RWPE2 (cell line): Measurements from ENCODE around the gene SLC5A10.
A peak's percentile ranks its signal among the peaks of the same experiment; 100 is the strongest.
"Not testable (repeated sequence)": the region's sequence is repeated elsewhere in the genome, so short reads cannot be mapped to it uniquely, and the experiment has no call there.

Experiments
- ATAC-seq: fragments of 200-7000 bp; cut with Tn5 transposase; 3 replicates; pipeline ENCODE4 v1.9.1; 2021; ENCODE audit warnings: low read depth
- DNase-seq: peaks from one replicate; pipeline ENCODE4 v3.0.0-alpha.2; 2020; ENCODE audit warnings: low spot score
- H3K27ac ChIP-seq: fragments of 450-650 bp; 2 replicates; pipeline ENCODE4 v1.5.1; 2017; ENCODE audit warnings: mild to moderate bottlenecking; ENCODE audit not compliant: poor library complexity, severe bottlenecking
- H3K27me3 ChIP-seq: fragments of 250-450 bp; sonication (Bioruptor Pico); 2 replicates; pipeline ENCODE4 v1.5.1; 2021; ENCODE audit warnings: mild to moderate bottlenecking, moderate library complexity; ENCODE audit not compliant: insufficient read depth, poor library complexity, severe bottlenecking
- H3K36me3 ChIP-seq: fragments of 250-450 bp; sonication (Bioruptor Pico); 2 replicates; pipeline ENCODE4 v1.5.1; 2020; ENCODE audit warnings: low read depth, mild to moderate bottlenecking, moderate library complexity
- H3K4me1 ChIP-seq: fragments of 250-450 bp; sonication (Bioruptor Pico); 2 replicates; pipeline ENCODE4 v1.5.1; 2021; ENCODE audit warnings: mild to moderate bottlenecking, moderate library complexity; ENCODE audit not compliant: insufficient read depth, poor library complexity, severe bottlenecking
- H3K4me3 ChIP-seq: fragments of 250-450 bp; sonication (Bioruptor Pico); 2 replicates; pipeline ENCODE4 v1.5.1; 2021; ENCODE audit warnings: mild to moderate bottlenecking, moderate library complexity; ENCODE audit not compliant: severe bottlenecking
- H3K9me3 ChIP-seq: fragments of 250-450 bp; sonication (Bioruptor Pico); 2 replicates; pipeline ENCODE4 v1.5.1; 2021; ENCODE audit warnings: mild to moderate bottlenecking, moderate library complexity; ENCODE audit not compliant: severe bottlenecking
- TF ChIP-seq, protein P1 (sequence below): fragments of 450-650 bp; IDR thresholded peaks from one replicate; pipeline ENCODE4 v1.5.1; 2017; ENCODE audit warnings: mild to moderate bottlenecking, moderate library complexity; ENCODE audit not compliant: poor library complexity, severe bottlenecking

The SLC5A10 gene

DNA sequence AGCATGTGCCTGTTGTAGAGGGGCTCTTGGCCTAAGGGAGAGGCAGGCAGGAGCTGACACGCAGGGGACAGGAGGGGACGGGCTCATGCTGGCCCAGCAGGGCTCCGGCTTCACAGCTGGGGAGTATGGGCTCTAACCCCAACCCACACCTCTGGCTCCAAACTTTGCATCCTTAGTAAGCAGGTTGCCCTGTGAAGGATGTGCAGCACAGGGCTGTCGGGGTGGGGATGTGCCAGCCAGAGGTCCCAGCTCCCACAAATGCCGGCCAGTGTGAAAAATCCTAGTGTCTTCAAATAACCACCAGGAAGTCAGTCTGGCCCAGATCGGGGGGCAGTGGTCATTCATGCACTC lies 66.6 kb downstream of the SLC5A10 start:
- TF ChIP-seq, protein P1, sequence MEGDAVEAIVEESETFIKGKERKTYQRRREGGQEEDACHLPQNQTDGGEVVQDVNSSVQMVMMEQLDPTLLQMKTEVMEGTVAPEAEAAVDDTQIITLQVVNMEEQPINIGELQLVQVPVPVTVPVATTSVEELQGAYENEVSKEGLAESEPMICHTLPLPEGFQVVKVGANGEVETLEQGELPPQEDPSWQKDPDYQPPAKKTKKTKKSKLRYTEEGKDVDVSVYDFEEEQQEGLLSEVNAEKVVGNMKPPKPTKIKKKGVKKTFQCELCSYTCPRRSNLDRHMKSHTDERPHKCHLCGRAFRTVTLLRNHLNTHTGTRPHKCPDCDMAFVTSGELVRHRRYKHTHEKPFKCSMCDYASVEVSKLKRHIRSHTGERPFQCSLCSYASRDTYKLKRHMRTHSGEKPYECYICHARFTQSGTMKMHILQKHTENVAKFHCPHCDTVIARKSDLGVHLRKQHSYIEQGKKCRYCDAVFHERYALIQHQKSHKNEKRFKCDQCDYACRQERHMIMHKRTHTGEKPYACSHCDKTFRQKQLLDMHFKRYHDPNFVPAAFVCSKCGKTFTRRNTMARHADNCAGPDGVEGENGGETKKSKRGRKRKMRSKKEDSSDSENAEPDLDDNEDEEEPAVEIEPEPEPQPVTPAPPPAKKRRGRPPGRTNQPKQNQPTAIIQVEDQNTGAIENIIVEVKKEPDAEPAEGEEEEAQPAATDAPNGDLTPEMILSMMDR: no peak
- no peak overlapping the region for H3K4me3 ChIP-seq
- no peak overlapping the region for H3K27ac ChIP-seq
- H3K27me3 ChIP-seq: no peaks in the 10 kb centered on the region
- ATAC-seq (no peak), DNase-seq (no peak)
- peaks cover 5% of the 10 kb centered on the region for H3K4me1 ChIP-seq
- no peaks in the 10 kb centered on the region for H3K9me3 ChIP-seq
- H3K36me3 ChIP-seq: no peaks in the 10 kb centered on the region

DNA sequence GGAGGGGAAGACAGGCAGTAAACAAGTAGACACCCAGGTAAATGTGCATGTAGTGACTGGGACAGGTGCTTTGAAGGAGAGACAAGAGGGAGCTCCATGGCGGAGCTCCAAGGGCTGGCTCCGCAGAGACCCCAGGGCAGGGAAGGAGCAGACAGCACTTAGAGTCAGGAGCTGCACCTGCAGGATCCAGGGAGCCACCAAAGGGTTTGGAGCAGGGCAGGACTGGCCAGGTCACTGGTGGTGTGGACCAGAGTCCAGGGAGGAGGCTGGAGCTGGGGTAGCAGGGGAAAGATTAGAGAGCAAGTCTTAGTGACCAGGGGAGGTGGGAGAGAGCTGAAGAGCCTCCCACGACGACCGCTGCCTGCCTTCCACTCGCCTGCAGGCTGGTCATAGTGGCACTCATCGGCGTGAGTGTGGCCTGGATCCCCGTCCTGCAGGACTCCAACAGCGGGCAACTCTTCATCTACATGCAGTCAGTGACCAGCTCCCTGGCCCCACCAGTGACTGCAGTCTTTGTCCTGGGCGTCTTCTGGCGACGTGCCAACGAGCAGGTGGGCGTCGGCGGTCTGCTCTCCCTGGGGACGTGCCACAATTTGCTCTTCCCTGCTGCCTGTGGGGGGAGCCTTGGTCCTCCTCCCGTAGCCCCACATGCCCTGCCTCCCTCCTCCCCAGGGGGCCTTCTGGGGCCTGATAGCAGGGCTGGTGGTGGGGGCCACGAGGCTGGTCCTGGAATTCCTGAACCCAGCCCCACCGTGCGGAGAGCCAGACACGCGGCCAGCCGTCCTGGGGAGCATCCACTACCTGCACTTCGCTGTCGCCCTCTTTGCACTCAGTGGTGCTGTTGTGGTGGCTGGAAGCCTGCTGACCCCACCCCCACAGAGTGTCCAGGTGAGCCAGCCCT lies 67.3 kb downstream of the SLC5A10 start:
- ATAC-seq: no peak
- H3K9me3 ChIP-seq: no peaks in the 10 kb centered on the region
- no peak overlapping the region for H3K27ac ChIP-seq
- no peaks in the 10 kb centered on the region for H3K27me3 ChIP-seq
- no peaks in the 10 kb centered on the region for H3K36me3 ChIP-seq
- peak; percentile 62 for DNase-seq
- H3K4me1 ChIP-seq: peaks cover 5% of the 10 kb centered on the region
- H3K4me3 ChIP-seq: no peak overlapping the region
- TF ChIP-seq, protein P1: no peak

DNA sequence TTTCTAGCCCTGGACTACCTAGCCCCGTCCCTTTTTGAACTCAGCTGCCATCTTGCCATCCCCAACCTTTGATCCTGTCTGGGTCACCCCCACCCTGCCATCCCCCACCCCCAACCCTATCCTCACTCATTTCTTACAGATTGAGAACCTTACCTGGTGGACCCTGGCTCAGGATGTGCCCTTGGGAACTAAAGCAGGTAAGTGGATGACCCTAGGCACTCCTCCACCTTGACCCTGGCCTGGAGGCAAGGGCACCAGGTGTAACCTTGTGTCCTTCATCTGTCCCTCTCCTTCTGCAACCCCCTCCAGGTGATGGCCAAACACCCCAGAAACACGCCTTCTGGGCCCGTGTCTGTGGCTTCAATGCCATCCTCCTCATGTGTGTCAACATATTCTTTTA lies 68.1 kb downstream of the SLC5A10 start:
- no peaks in the 10 kb centered on the region for H3K9me3 ChIP-seq
- no peak overlapping the region for H3K27ac ChIP-seq
- DNase-seq: peak; percentile 19
- no peaks in the 10 kb centered on the region for H3K36me3 ChIP-seq
- no peak overlapping the region for H3K4me3 ChIP-seq
- TF ChIP-seq, protein P1: no peak
- ATAC-seq: no peak
- H3K4me1 ChIP-seq: peaks cover 5% of the 10 kb centered on the region
- no peaks in the 10 kb centered on the region for H3K27me3 ChIP-seq

DNA sequence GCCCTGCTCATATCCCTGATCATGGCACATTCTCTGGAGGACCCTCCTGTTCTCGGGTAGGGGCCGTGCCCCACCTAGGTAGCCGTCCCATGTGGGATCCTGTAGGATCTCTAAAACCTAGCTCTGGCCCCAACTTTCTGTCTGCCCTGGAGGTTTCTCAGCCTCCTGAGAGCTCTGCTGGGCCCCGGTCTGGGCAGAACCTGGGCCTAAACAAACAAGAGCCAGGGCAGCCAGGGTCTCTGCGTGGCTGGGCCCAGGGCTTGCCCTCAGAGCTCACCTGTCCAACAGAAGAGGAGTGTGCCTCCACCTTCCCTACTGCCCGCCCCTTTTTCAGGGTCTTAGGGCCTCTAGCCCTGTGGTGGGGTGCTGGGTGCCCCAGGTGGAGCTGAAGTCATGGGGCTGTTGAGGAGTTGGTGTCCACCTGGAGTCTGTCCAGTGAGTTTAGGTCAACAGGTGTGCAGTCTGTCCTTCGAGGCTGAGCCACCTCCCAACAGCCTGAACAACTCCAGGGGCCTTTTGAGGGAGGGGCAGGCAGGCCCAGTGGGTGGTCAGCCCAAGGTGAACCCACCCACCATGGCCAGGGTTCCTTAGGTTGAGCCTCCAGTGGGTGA lies 69.2 kb downstream of the SLC5A10 start:
- not testable (repeated sequence) for H3K4me1 ChIP-seq

DNA sequence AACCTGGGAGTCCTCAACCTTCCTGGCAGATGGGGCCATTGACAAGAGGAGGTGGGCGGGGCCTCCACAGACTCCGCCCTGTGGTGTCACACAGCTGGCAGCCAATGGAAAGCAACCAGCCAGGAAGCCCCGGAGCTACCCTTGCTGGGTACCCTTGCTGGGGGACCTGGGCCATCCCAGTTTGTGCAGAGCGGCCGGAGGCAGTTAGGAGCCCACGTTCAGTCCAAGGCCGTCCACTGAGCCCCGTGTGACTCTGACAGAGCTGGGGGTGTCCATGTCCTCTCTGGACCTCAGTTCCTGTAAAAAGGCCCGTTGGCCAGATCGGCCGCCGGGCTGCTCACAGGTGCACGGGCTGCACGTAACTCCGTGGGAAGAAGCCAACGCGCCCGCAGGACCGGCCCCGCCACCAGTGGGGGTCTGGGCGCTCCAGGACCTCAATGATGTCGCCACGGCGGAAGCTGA lies 69.7 kb downstream of the SLC5A10 start:
- TF ChIP-seq, protein P1: no peak
- ATAC-seq (no peak), DNase-seq (no peak)
- Histone ChIP-seq H3K36me3 (no peaks in the 10 kb centered on the region), H3K4me3 (no peak overlapping the region), H3K27ac (no peak overlapping the region), H3K27me3 (no peaks in the 10 kb centered on the region), H3K9me3 (no peaks in the 10 kb centered on the region), H3K4me1 (no peaks in the 10 kb centered on the region)

More for the DNA sequence above, 69.2 kb downstream of the SLC5A10 start:
- not testable (repeated sequence) for H3K9me3 ChIP-seq, H3K36me3 ChIP-seq, H3K27me3 ChIP-seq, DNase-seq, H3K4me3 ChIP-seq, H3K27ac ChIP-seq, ATAC-seq
